ENCODE data around the gene FBLN1.

FBLN1 gene

GRCh38 chr22:45627489-45628233, 125.0 kb downstream of the FBLN1 start:
- Histone ChIP-seq H3K36me3 (ENCODE audit: control insufficient read depth, insufficient read depth, low read length) (no peaks in the 10 kb centered on the region), H3K27me3 (ENCODE audit: control insufficient read depth, insufficient read depth, low read length) (peaks cover 16% of the 10 kb centered on the region), H3K4me1 (ENCODE audit: control insufficient read depth, insufficient read depth, low read length) (peaks cover 21% of the 10 kb centered on the region), H3K4me3 (ENCODE audit: low read length) (no peak overlapping the region), H3K9me3 (ENCODE audit: control insufficient read depth, low read length) (no peaks in the 10 kb centered on the region), H3K9ac (ENCODE audit: low read length) (no peak overlapping the region)

- no peak overlapping the region for H3K4me3 ChIP-seq (ENCODE audit: low read length)
- H3K27me3 ChIP-seq (ENCODE audit: control insufficient read depth, insufficient read depth, low read length): peaks cover 23% of the 10 kb centered on the region
- no peaks in the 10 kb centered on the region for H3K9me3 ChIP-seq (ENCODE audit: control insufficient read depth, low read length)
- peaks cover 22% of the 10 kb centered on the region for H3K4me1 ChIP-seq (ENCODE audit: control insufficient read depth, insufficient read depth, low read length)
- H3K9ac ChIP-seq (ENCODE audit: low read length): no peak overlapping the region
- H3K36me3 ChIP-seq (ENCODE audit: control insufficient read depth, insufficient read depth, low read length): no peaks in the 10 kb centered on the region
Measured at GRCh38 chr22:45628515-45628914, 125.8 kb downstream of the FBLN1 start.

- no peaks in the 10 kb centered on the region for H3K36me3 ChIP-seq (ENCODE audit: control insufficient read depth, insufficient read depth, low read length)
Measured at GRCh38 chr22:45629469-45630089, 126.9 kb downstream of the FBLN1 start.

GRCh38 chr22:45630436-45630835, 127.8 kb downstream of the FBLN1 start:
- H3K4me3 ChIP-seq (ENCODE audit: low read length): no peak overlapping the region
- H3K9me3 ChIP-seq (ENCODE audit: control insufficient read depth, low read length): no peaks in the 10 kb centered on the region
- H3K36me3 ChIP-seq (ENCODE audit: control insufficient read depth, insufficient read depth, low read length): no peaks in the 10 kb centered on the region
- no peak overlapping the region for H3K9ac ChIP-seq (ENCODE audit: low read length)
- peaks cover 18% of the 10 kb centered on the region for H3K27me3 ChIP-seq (ENCODE audit: control insufficient read depth, insufficient read depth, low read length)
- peaks cover 22% of the 10 kb centered on the region for H3K4me1 ChIP-seq (ENCODE audit: control insufficient read depth, insufficient read depth, low read length)

More at GRCh38 chr22:45629469-45630089, 126.9 kb downstream of the FBLN1 start:
- H3K4me1 ChIP-seq (ENCODE audit: control insufficient read depth, insufficient read depth, low read length): peaks cover 22% of the 10 kb centered on the region
- peaks cover 23% of the 10 kb centered on the region for H3K27me3 ChIP-seq (ENCODE audit: control insufficient read depth, insufficient read depth, low read length)
- H3K9me3 ChIP-seq (ENCODE audit: control insufficient read depth, low read length): no peaks in the 10 kb centered on the region
- H3K4me3 ChIP-seq (ENCODE audit: low read length): no peak overlapping the region
- no peak overlapping the region for H3K9ac ChIP-seq (ENCODE audit: low read length)

- H3K27me3 ChIP-seq (ENCODE audit: control insufficient read depth, insufficient read depth, low read length): peaks cover 17% of the 10 kb centered on the region
- H3K36me3 ChIP-seq (ENCODE audit: control insufficient read depth, insufficient read depth, low read length): no peaks in the 10 kb centered on the region
- H3K9ac ChIP-seq (ENCODE audit: low read length): no peak overlapping the region
- H3K4me1 ChIP-seq (ENCODE audit: control insufficient read depth, insufficient read depth, low read length): peaks cover 18% of the 10 kb centered on the region
- no peak overlapping the region for H3K4me3 ChIP-seq (ENCODE audit: low read length)
- no peaks in the 10 kb centered on the region for H3K9me3 ChIP-seq (ENCODE audit: control insufficient read depth, low read length)
Measured at GRCh38 chr22:45631140-45631840, 128.6 kb downstream of the FBLN1 start.

- H3K27me3 ChIP-seq (ENCODE audit: control insufficient read depth, insufficient read depth, low read length): peaks cover 17% of the 10 kb centered on the region
- H3K36me3 ChIP-seq (ENCODE audit: control insufficient read depth, insufficient read depth, low read length): no peaks in the 10 kb centered on the region
- no peaks in the 10 kb centered on the region for H3K9me3 ChIP-seq (ENCODE audit: control insufficient read depth, low read length)
- H3K4me1 ChIP-seq (ENCODE audit: control insufficient read depth, insufficient read depth, low read length): peaks cover 18% of the 10 kb centered on the region
- H3K4me3 ChIP-seq (ENCODE audit: low read length): no peak overlapping the region
- no peak overlapping the region for H3K9ac ChIP-seq (ENCODE audit: low read length)
Measured at GRCh38 chr22:45631841-45632238, 129.2 kb downstream of the FBLN1 start.

GRCh38 chr22:45632791-45633515, 130.3 kb downstream of the FBLN1 start:
- H3K27me3 ChIP-seq (ENCODE audit: control insufficient read depth, insufficient read depth, low read length): peaks cover 17% of the 10 kb centered on the region
- peaks cover 14% of the 10 kb centered on the region for H3K4me1 ChIP-seq (ENCODE audit: control insufficient read depth, insufficient read depth, low read length)
- H3K36me3 ChIP-seq (ENCODE audit: control insufficient read depth, insufficient read depth, low read length): no peaks in the 10 kb centered on the region
- H3K9ac ChIP-seq (ENCODE audit: low read length): no peak overlapping the region
- H3K4me3 ChIP-seq (ENCODE audit: low read length): no peak overlapping the region
- H3K9me3 ChIP-seq (ENCODE audit: control insufficient read depth, low read length): no peaks in the 10 kb centered on the region

GRCh38 chr22:45636683-45637082, 134.0 kb downstream of the FBLN1 start:
- Histone ChIP-seq H3K27me3 (ENCODE audit: control insufficient read depth, insufficient read depth, low read length) (peaks cover 34% of the 10 kb centered on the region), H3K9ac (ENCODE audit: low read length) (no peak overlapping the region), H3K4me1 (ENCODE audit: control insufficient read depth, insufficient read depth, low read length) (peaks cover 20% of the 10 kb centered on the region), H3K36me3 (ENCODE audit: control insufficient read depth, insufficient read depth, low read length) (no peaks in the 10 kb centered on the region), H3K9me3 (ENCODE audit: control insufficient read depth, low read length) (no peaks in the 10 kb centered on the region), H3K4me3 (ENCODE audit: low read length) (no peak overlapping the region)

GRCh38 chr22:45638197-45638596, 135.5 kb downstream of the FBLN1 start:
- Histone ChIP-seq H3K4me1 (ENCODE audit: control insufficient read depth, insufficient read depth, low read length) (peaks cover 15% of the 10 kb centered on the region), H3K9me3 (ENCODE audit: control insufficient read depth, low read length) (no peaks in the 10 kb centered on the region), H3K27me3 (ENCODE audit: control insufficient read depth, insufficient read depth, low read length) (peaks cover 27% of the 10 kb centered on the region), H3K9ac (ENCODE audit: low read length) (no peak overlapping the region), H3K36me3 (ENCODE audit: control insufficient read depth, insufficient read depth, low read length) (no peaks in the 10 kb centered on the region), H3K4me3 (ENCODE audit: low read length) (no peak overlapping the region)

GRCh38 chr22:45638834-45639746, 136.4 kb downstream of the FBLN1 start:
- Histone ChIP-seq H3K4me3 (ENCODE audit: low read length) (no peak overlapping the region), H3K27me3 (ENCODE audit: control insufficient read depth, insufficient read depth, low read length) (peaks cover 25% of the 10 kb centered on the region), H3K9ac (ENCODE audit: low read length) (no peak overlapping the region), H3K4me1 (ENCODE audit: control insufficient read depth, insufficient read depth, low read length) (peaks cover 15% of the 10 kb centered on the region), H3K36me3 (ENCODE audit: control insufficient read depth, insufficient read depth, low read length) (no peaks in the 10 kb centered on the region), H3K9me3 (ENCODE audit: control insufficient read depth, low read length) (no peaks in the 10 kb centered on the region)

GRCh38 chr22:45639747-45640102, 137.0 kb downstream of the FBLN1 start:
- Histone ChIP-seq H3K4me3 (ENCODE audit: low read length) (no peak overlapping the region), H3K27me3 (ENCODE audit: control insufficient read depth, insufficient read depth, low read length) (peaks cover 32% of the 10 kb centered on the region), H3K4me1 (ENCODE audit: control insufficient read depth, insufficient read depth, low read length) (peaks cover 15% of the 10 kb centered on the region)

More at GRCh38 chr22:45639747-45640102, 137.0 kb downstream of the FBLN1 start:
- Histone ChIP-seq H3K36me3 (ENCODE audit: control insufficient read depth, insufficient read depth, low read length) (no peaks in the 10 kb centered on the region), H3K9me3 (ENCODE audit: control insufficient read depth, low read length) (no peaks in the 10 kb centered on the region), H3K9ac (ENCODE audit: low read length) (no peak overlapping the region)

Data from mucosa of stomach (tissue), 1 donor.